Gastrocnemius medialis (tissue), 4 donors: ENCODE results near the gene PARD3. TPM values are rescaled to one million over a fixed set of nuclear protein-coding genes. Genes with fewer than 3 reads are reported as not detected.

Source experiments
- ATAC-seq, 2 donors: fragments of 150-250 bp; one replicate each; pipeline ENCODE4 v1.9.1; 2016
- DNase-seq, 2 donors: peaks; one replicate each; pipeline ENCODE4 v3.0.0-alpha.2; 2019
- H3K27ac ChIP-seq, 4 donors: fragments of 200-600 bp; sonication (generic); 1 replicate in 1 of 4; 2 replicates in 3 of 4; pipeline ENCODE4 v1.5.1; 2016 to 2018; ENCODE audit warnings: mild to moderate bottlenecking in 2 of 4, moderate library complexity in 1 of 4
- H3K27me3 ChIP-seq, 3 donors: fragments of 200-600 bp; sonication (generic) in 2 of 3; 1 replicate in 1 of 3; 2 replicates in 2 of 3; pipeline versions ENCODE4 v1.5.1 to v1.6.0; 2016 to 2019; ENCODE audit warnings: mild to moderate bottlenecking in 1 of 3, moderate library complexity in 1 of 3
- H3K36me3 ChIP-seq, 2 donors: fragments of 200-600 bp; sonication (generic) in 1 of 2; one replicate each; pipeline ENCODE4 v1.5.1; 2017 to 2018
- H3K4me1 ChIP-seq, 2 donors: fragments of 200-600 bp; sonication (generic) in 1 of 2; one replicate each; pipeline ENCODE4 v1.5.1; 2016 to 2017; ENCODE audit warnings: mild to moderate bottlenecking in 2 of 2
- H3K4me3 ChIP-seq, 4 donors: fragments of 200-600 bp; sonication (generic) in 3 of 4; 1 replicate in 1 of 4; 2 replicates in 3 of 4; pipeline ENCODE4 v1.5.1; 2016 to 2019; ENCODE audit warnings: mild to moderate bottlenecking in 2 of 4
- H3K9me3 ChIP-seq, 3 donors: fragments of 200-600 bp; sonication (generic) in 2 of 3; 1 replicate in 1 of 3; 2 replicates in 2 of 3; pipeline ENCODE4 v1.5.1; 2016 to 2019
- POLR2A ChIP-seq, 2 donors: fragments of 450-650 bp; IDR thresholded peaks; one replicate each; pipeline ENCODE4 v1.6.1; 2017; ENCODE audit warnings: antibody characterized with exemption in 2 of 2, mild to moderate bottlenecking in 2 of 2, moderate library complexity in 2 of 2
- in situ Hi-C, 4 donors: fragments of 200-750 bp; cut with MboI; loops; one replicate each; pipeline versions ENCODE4 v1.15.0 to v1.8.0; 2017; ENCODE audit warnings: low sequenced_read_pairs in 4 of 4
- intact Hi-C: fragments of 100-400 bp; cut with DNase I; formaldehyde crosslinking; loops from one replicate; pipeline ENCODE4 v1.15.1; 2023; ENCODE audit warnings: low total_unique reads
- total RNA-seq, 4 donors: library from RNA; depleted of rRNA; stranded (reverse); fragments of >200 nt; gene quantifications; one replicate each; pipeline versions ENCODE4 v1.1.0 to v1.2.3, GENCODE V29; 2016
- TF ChIP-seq, protein P1 (sequence below), 5 experiments: fragments of 450-650 bp in 3 of 5; fragments of 200-600 bp in 2 of 5; sonication (generic) in 2 of 5; IDR thresholded peaks in 4 of 5; conservative IDR thresholded peaks in 1 of 5; 1 replicate in 4 of 5; 2 replicates in 1 of 5; pipeline ENCODE4 v1.5.1; 2016 to 2019; ENCODE audit warnings: antibody characterized with exemption in 5 of 5, mild to moderate bottlenecking in 3 of 5, moderate library complexity in 3 of 5

Gene PARD3
- total RNA-seq, 4 donors from 2014 or later, result 64.6 to 75.8 (median 68.3) TPM

DNA sequence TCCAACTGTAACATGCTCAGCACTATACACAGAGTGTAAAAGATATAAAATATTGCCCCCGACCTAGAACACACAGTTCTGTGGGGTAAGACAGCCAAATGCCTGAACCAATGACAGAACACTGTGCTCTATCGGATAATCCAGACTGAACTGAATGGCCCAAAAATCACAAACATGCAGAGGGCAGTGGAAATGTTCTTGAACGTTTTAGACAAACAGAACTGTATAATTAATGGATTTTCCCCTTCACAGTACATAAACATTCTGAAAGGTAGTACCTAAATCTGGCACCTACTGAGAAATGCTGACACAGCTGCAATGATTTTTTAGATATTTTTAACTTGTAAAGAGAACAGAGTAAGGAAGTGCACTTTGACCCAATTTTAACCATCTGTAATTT lies 33.4 kb downstream of the PARD3 start:
- peak overlapping the region; percentile 39 to 74 (median 58) for H3K27ac ChIP-seq
- intact Hi-C loops, result loop anchor here (2.0 to 5.0 kb wide), 2 partner anchors 33 to 39 kb away; partner anchors contain the start of gene PARD3
- no peaks in the 10 kb centered on the region for H3K9me3 ChIP-seq
- ATAC-seq (no peak), DNase-seq (no peak)
- no peaks in the 10 kb centered on the region for H3K36me3 ChIP-seq
- H3K27me3 ChIP-seq, result no peaks in the 10 kb centered on the region
- in situ Hi-C loops, result no loop called here
- TF ChIP-seq POLR2A (IDR thresholded peaks at IDR 0.05), result no peak
- TF ChIP-seq, protein P1, sequence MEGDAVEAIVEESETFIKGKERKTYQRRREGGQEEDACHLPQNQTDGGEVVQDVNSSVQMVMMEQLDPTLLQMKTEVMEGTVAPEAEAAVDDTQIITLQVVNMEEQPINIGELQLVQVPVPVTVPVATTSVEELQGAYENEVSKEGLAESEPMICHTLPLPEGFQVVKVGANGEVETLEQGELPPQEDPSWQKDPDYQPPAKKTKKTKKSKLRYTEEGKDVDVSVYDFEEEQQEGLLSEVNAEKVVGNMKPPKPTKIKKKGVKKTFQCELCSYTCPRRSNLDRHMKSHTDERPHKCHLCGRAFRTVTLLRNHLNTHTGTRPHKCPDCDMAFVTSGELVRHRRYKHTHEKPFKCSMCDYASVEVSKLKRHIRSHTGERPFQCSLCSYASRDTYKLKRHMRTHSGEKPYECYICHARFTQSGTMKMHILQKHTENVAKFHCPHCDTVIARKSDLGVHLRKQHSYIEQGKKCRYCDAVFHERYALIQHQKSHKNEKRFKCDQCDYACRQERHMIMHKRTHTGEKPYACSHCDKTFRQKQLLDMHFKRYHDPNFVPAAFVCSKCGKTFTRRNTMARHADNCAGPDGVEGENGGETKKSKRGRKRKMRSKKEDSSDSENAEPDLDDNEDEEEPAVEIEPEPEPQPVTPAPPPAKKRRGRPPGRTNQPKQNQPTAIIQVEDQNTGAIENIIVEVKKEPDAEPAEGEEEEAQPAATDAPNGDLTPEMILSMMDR (IDR thresholded peaks at IDR 0.05 in 4 of 5, conservative IDR thresholded peaks at IDR 0.05 in 1 of 5), result no peak
- H3K4me1 ChIP-seq, result peaks cover 44 to 71% of the 10 kb centered on the region in 2 donors
- no peak overlapping the region for H3K4me3 ChIP-seq

DNA sequence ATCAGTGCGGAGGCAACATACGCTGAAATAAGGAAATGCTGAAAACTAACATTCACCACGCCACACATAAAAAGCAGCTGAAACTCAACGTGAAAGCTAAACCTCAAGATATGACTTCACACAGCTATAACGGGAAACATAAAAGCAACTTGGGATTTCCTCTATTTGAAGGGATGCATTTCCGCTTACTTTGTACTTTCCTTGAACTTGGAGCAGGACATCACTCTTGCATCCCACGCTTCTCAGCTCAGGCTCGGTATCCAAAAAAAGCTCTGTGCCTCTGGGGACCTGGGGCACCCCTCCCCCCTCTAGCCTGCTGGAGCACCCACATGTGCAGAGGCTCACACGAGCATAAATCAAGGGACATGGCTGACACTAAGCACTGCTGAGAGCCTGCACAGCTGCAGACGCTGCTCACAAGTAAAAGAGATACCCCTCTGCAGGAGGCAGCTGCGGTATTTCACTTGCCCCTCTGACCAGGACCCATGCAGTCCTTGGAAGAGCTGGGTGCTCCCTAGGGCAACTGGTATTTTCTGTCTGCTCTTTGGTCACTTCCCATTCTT lies 34.2 kb downstream of the PARD3 start:
- no peaks in the 10 kb centered on the region for H3K27me3 ChIP-seq
- no peaks in the 10 kb centered on the region for H3K9me3 ChIP-seq
- no peaks in the 10 kb centered on the region for H3K36me3 ChIP-seq
- in situ Hi-C loops (no loop called here), intact Hi-C loops (loop anchor here (2.0 to 5.0 kb wide), 2 partner anchors 34 to 39 kb away; partner anchors contain the start of gene PARD3)
- peak overlapping the region in 2 of 4 donors; percentile 13 to 22 for H3K4me3 ChIP-seq
- H3K4me1 ChIP-seq, result peaks cover 43 to 67% of the 10 kb centered on the region in 2 donors
- ATAC-seq (peak; percentile 83 to 90), DNase-seq (peak; percentile 59 to 78)
- peak overlapping the region; percentile 39 to 74 (median 58) for H3K27ac ChIP-seq
- TF ChIP-seq, protein P1 (IDR thresholded peaks at IDR 0.05 in 4 of 5, conservative IDR thresholded peaks at IDR 0.05 in 1 of 5), result no peak
- no peak for TF ChIP-seq POLR2A (IDR thresholded peaks at IDR 0.05)

- DNase-seq (no peak), ATAC-seq (no peak)
- Histone ChIP-seq H3K27ac (no peak overlapping the region), H3K27me3 (no peaks in the 10 kb centered on the region), H3K4me3 (no peak overlapping the region), H3K9me3 (no peaks in the 10 kb centered on the region), H3K4me1 (peaks cover 62 to 74% of the 10 kb centered on the region in 2 donors), H3K36me3 (no peaks in the 10 kb centered on the region)
- intact Hi-C loops, result no loop called here
- no peak for TF ChIP-seq POLR2A (IDR thresholded peaks at IDR 0.05)
- TF ChIP-seq, protein P1 (IDR thresholded peaks at IDR 0.05 in 4 of 5, conservative IDR thresholded peaks at IDR 0.05 in 1 of 5), result no peak
- in situ Hi-C loops, result no loop called here
Observed at GRCh38 chr10:34778237-34778636, 36.9 kb downstream of the PARD3 start.

- no peak for ATAC-seq
- in situ Hi-C loops, result no loop called here
- TF ChIP-seq POLR2A (IDR thresholded peaks at IDR 0.05), result no peak
- TF ChIP-seq, protein P1 (IDR thresholded peaks at IDR 0.05 in 4 of 5, conservative IDR thresholded peaks at IDR 0.05 in 1 of 5), result no peak
- H3K27me3 ChIP-seq, result no peaks in the 10 kb centered on the region
- H3K4me1 ChIP-seq, result peaks cover 54 to 70% of the 10 kb centered on the region in 2 donors
- H3K4me3 ChIP-seq, result no peak overlapping the region
- H3K36me3 ChIP-seq, result no peaks in the 10 kb centered on the region
- no peak for DNase-seq
- intact Hi-C loops, result no loop called here
- no peak overlapping the region for H3K27ac ChIP-seq
- no peaks in the 10 kb centered on the region for H3K9me3 ChIP-seq
Observed at GRCh38 chr10:34776090-34776690, 38.9 kb downstream of the PARD3 start.
